Measurements from ENCODE around the gene KRIT1.

GRCh38 chr7:92276460-92276864, 30.7 kb upstream of the KRIT1 start:
- TF ChIP-seq CTCF (IDR thresholded peaks at IDR 0.05; ENCODE audit: low read depth, low read length, poor library complexity, severe bottlenecking) (no peak), EZH2phosphoT487 (IDR thresholded peaks at IDR 0.05; ENCODE audit: borderline replicate concordance, low read length) (no peak)
